Choroid plexus epithelial cell (primary cell): Measurements from ENCODE around the gene GCN1.

Experiments used
- DNase-seq: peaks from one replicate; pipeline ENCODE4 v3.0.0-alpha.2; 2010; ENCODE audit warnings: low read depth
- H3K4me3 ChIP-seq: 2 replicates; pipeline ENCODE4 v1.5.1; 2011; ENCODE audit warnings: low read depth, mild to moderate bottlenecking, control low read depth, low read length, moderate library complexity
- TF ChIP-seq, protein P1 (sequence below): conservative IDR thresholded peaks from 2 replicates; pipeline ENCODE4 v1.5.1; 2011; ENCODE audit warnings: low read depth, mild to moderate bottlenecking, control low read depth, inconsistent platforms, low read length, moderate library complexity

The GCN1 gene

GRCh38 chr12:120172053-120172452 is 22.5 kb downstream of the GCN1 start:
- no peak for DNase-seq
- TF ChIP-seq, protein P1, sequence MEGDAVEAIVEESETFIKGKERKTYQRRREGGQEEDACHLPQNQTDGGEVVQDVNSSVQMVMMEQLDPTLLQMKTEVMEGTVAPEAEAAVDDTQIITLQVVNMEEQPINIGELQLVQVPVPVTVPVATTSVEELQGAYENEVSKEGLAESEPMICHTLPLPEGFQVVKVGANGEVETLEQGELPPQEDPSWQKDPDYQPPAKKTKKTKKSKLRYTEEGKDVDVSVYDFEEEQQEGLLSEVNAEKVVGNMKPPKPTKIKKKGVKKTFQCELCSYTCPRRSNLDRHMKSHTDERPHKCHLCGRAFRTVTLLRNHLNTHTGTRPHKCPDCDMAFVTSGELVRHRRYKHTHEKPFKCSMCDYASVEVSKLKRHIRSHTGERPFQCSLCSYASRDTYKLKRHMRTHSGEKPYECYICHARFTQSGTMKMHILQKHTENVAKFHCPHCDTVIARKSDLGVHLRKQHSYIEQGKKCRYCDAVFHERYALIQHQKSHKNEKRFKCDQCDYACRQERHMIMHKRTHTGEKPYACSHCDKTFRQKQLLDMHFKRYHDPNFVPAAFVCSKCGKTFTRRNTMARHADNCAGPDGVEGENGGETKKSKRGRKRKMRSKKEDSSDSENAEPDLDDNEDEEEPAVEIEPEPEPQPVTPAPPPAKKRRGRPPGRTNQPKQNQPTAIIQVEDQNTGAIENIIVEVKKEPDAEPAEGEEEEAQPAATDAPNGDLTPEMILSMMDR: no peak
- no peak overlapping the region for H3K4me3 ChIP-seq

GRCh38 chr12:120170631-120171030 is 23.9 kb downstream of the GCN1 start:
- no peak for DNase-seq
- no peak overlapping the region for H3K4me3 ChIP-seq
- TF ChIP-seq, protein P1: no peak

DNA sequence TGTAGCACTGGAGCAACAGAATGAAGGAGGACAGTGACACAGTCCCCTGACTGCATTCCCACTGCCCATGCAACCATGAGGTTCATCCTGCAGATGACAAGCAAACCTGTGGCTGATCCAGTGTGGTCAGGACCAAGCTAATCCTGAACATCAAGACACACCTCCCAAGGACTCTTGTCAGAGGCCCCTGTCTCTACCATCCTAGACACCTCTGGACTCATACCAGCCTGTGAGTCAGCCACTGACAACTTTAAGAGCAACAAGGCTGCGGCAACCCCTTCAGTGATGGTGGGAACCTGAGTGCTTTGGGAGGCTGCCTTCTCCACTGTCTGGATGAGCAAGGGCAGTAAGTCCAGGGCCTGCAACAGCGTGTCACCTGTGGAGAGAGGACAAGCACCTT is 24.6 kb downstream of the GCN1 start:
- H3K4me3 ChIP-seq: no peak overlapping the region
- DNase-seq: no peak
- TF ChIP-seq, protein P1: no peak

GRCh38 chr12:120168337-120168736 is 26.2 kb downstream of the GCN1 start:
- DNase-seq: no peak
- TF ChIP-seq, protein P1: no peak

GRCh38 chr12:120167529-120168095 is 26.9 kb downstream of the GCN1 start:
- no peak overlapping the region for H3K4me3 ChIP-seq
- no peak for DNase-seq
- TF ChIP-seq, protein P1: no peak

More at GRCh38 chr12:120168337-120168736, 26.2 kb downstream of the GCN1 start:
- no peak overlapping the region for H3K4me3 ChIP-seq

DNA sequence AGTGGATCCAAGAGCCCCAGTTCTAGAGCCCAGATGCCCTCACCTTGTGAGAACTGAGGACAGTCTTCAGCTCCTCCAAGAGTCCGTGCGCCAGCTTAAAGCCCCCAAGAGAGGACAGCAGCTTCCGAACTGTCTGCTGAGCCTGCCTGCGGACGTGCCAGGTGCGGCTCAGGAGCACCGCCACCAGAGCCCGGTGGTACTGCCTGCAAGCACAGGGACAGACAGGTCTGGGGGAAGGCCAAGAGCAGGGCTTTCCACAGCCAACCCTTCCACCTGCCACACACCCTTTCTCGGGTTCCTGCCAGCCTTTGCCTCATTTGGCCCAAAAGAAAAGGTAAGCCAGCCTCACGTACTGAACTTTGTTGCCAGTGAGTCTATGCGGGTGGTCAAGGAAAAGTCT is 30.2 kb downstream of the GCN1 start:
- TF ChIP-seq, protein P1: no peak
- DNase-seq: no peak
- H3K4me3 ChIP-seq: no peak overlapping the region

- TF ChIP-seq, protein P1: no peak
- no peak for DNase-seq
- no peak overlapping the region for H3K4me3 ChIP-seq
These were observed 31.8 kb downstream of the GCN1 start for GRCh38 chr12:120162763-120163162.
